Progenitor cell of endocrine pancreas (in vitro differentiated cells): ENCODE measurements around the gene ZBTB8B. TPM values are rescaled to one million over a fixed set of nuclear protein-coding genes. Genes with fewer than 3 reads are reported as not detected.
"Not testable (repeated sequence)": the region's sequence is repeated elsewhere in the genome, so short reads cannot be mapped to it uniquely, and the experiment has no call there.

Source experiments
- DNase-seq: peaks from one replicate; pipeline ENCODE4 v3.0.0; 2021; ENCODE audit warnings: low spot score; ENCODE audit not compliant: unreplicated experiment
- H3K27ac Mint-ChIP-seq: 2 replicates; pipeline ENCODE4 v1.8.0; 2021; ENCODE audit warnings: mild to moderate bottlenecking, moderate library complexity, mixed read lengths
- H3K27me3 Mint-ChIP-seq: 2 replicates; pipeline ENCODE4 v1.8.0; 2021; ENCODE audit warnings: mixed read lengths
- H3K36me3 Mint-ChIP-seq: 2 replicates; pipeline ENCODE4 v1.8.0; 2022; ENCODE audit warnings: mixed read lengths; ENCODE audit not compliant: insufficient read depth
- H3K4me1 Mint-ChIP-seq: 2 replicates; pipeline ENCODE4 v1.8.0; 2021; ENCODE audit warnings: low read depth, mixed read lengths
- H3K4me3 Mint-ChIP-seq: 2 replicates; pipeline ENCODE4 v1.8.0; 2021; ENCODE audit warnings: low read depth, mild to moderate bottlenecking, moderate library complexity, mixed read lengths
- H3K9me3 Mint-ChIP-seq: 2 replicates; pipeline ENCODE4 v1.8.0; 2021; ENCODE audit warnings: low read depth, mixed read lengths
- total RNA-seq: library from RNA; stranded (reverse); gene quantifications from 2 replicates; pipeline ENCODE4 v1.2.1, GENCODE V29; 2021
- TF ChIP-seq, protein P1 (sequence below): fragments of 200-600 bp; sonication (generic); IDR thresholded peaks from one replicate; pipeline ENCODE4 v1.5.0; 2021; ENCODE audit warnings: antibody characterized with exemption, mild to moderate bottlenecking; ENCODE audit not compliant: unreplicated experiment

The ZBTB8B gene
- total RNA-seq, 1 donor from 2014 or later, result 4.7 TPM

DNA sequence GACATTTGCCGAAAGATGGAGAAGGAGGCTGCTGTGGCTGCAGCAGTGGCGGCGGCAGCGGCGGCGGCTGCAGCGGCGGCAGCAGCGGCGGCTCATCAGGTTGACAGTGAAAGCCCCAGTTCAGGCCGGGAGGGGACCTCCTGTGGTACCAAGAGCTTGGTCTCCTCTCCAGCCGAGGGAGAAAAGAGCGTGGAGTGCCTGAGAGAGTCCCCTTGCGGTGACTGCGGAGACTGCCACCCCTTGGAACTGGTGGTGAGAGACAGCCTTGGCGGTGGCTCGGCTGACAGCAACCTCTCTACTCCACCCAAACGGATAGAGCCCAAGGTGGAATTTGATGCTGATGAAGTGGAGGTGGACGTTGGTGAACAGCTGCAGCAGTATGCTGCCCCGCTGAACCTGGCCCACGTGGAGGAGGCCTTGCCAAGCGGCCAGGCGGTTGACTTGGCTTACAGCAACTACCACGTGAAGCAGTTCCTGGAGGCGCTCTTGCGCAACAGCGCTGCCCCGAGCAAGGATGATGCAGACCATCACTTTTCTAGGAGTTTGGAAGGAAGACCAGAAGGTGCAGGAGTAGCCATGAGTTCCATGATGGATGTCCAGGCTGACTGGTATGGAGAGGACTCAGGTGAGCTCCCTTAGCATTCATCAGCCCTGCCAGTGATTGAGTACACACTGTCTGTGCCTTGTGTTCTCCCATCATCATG, 6.3 kb downstream of the ZBTB8B start:
- TF ChIP-seq, protein P1, sequence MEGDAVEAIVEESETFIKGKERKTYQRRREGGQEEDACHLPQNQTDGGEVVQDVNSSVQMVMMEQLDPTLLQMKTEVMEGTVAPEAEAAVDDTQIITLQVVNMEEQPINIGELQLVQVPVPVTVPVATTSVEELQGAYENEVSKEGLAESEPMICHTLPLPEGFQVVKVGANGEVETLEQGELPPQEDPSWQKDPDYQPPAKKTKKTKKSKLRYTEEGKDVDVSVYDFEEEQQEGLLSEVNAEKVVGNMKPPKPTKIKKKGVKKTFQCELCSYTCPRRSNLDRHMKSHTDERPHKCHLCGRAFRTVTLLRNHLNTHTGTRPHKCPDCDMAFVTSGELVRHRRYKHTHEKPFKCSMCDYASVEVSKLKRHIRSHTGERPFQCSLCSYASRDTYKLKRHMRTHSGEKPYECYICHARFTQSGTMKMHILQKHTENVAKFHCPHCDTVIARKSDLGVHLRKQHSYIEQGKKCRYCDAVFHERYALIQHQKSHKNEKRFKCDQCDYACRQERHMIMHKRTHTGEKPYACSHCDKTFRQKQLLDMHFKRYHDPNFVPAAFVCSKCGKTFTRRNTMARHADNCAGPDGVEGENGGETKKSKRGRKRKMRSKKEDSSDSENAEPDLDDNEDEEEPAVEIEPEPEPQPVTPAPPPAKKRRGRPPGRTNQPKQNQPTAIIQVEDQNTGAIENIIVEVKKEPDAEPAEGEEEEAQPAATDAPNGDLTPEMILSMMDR, result peak; percentile 48
- no peaks in the 10 kb centered on the region for H3K9me3 Mint-ChIP-seq
- no peak overlapping the region for H3K4me3 Mint-ChIP-seq
- DNase-seq, result no peak
- H3K27ac Mint-ChIP-seq, result no peak overlapping the region
- H3K36me3 Mint-ChIP-seq, result peaks cover 1% of the 10 kb centered on the region
- H3K4me1 Mint-ChIP-seq, result peaks cover 13% of the 10 kb centered on the region
- H3K27me3 Mint-ChIP-seq, result no peaks in the 10 kb centered on the region

- Mint-ChIP-seq H3K27me3 (no peaks in the 10 kb centered on the region), H3K9me3 (no peaks in the 10 kb centered on the region), H3K27ac (no peak overlapping the region), H3K4me1 (peaks cover 14% of the 10 kb centered on the region), H3K4me3 (no peak overlapping the region), H3K36me3 (peaks cover 3% of the 10 kb centered on the region)
- TF ChIP-seq, protein P1, result no peak
- DNase-seq, result no peak
Observed at GRCh38 chr1:32471695-32472362, 7.0 kb downstream of the ZBTB8B start.

- H3K4me3 Mint-ChIP-seq, H3K27me3 Mint-ChIP-seq, DNase-seq, H3K36me3 Mint-ChIP-seq, H3K27ac Mint-ChIP-seq, H3K9me3 Mint-ChIP-seq: not testable (repeated sequence)
- peaks cover 16% of the 10 kb centered on the region for H3K4me1 Mint-ChIP-seq
Observed at GRCh38 chr1:32472966-32473365, 8.1 kb downstream of the ZBTB8B start.

DNA sequence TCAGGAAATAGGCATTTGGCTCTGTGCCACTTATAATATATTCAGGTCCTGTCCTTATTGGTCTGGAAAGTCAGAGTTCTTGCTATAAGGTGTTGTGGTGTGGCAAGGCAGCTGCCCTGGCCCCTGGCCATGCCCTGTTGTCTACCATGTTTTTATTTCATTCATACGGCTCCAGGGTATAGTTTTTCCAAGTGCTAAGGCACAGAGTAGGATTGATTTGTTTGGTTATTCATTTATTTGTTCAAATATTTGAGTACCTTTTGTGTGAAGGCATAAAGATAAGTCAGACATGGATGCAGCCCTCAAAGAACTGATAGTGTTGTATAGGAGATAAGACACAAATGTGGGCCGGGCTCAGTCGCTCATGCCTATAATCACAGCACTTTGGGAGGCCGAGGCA, 10.1 kb downstream of the ZBTB8B start:
- Mint-ChIP-seq H3K27me3 (no peaks in the 10 kb centered on the region), H3K9me3 (no peaks in the 10 kb centered on the region), H3K4me1 (peaks cover 16% of the 10 kb centered on the region), H3K4me3 (no peak overlapping the region), H3K27ac (peak overlapping the region; percentile 86), H3K36me3 (peaks cover 3% of the 10 kb centered on the region)
- no peak for DNase-seq
- TF ChIP-seq, protein P1, result no peak

DNA sequence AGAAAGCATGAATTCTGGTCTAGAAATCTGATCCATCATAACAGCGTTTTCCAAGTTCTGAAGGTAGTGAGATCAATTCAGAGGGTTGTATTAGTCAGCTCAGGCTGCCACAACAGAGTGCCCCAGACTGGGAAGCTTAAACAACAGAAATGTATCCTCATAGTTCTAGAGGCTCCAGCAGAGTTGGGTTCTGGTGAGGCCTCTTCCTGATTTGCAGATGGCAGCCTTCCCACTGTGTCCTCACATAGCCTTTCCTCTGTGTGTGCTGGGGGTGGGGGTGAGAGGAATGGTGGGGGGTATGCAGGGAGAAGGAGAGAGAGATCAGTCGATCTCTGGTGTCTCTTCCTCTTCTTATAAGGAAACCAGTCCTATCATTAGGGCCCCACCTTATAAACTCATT, 15.1 kb downstream of the ZBTB8B start:
- DNase-seq, result no peak
- TF ChIP-seq, protein P1, result no peak
- Mint-ChIP-seq H3K4me1 (peaks cover 12% of the 10 kb centered on the region), H3K9me3 (no peaks in the 10 kb centered on the region), H3K4me3 (no peak overlapping the region), H3K36me3 (peaks cover 10% of the 10 kb centered on the region), H3K27ac (no peak overlapping the region), H3K27me3 (no peaks in the 10 kb centered on the region)

GRCh38 chr1:32480761-32481160, 15.9 kb downstream of the ZBTB8B start:
- no peaks in the 10 kb centered on the region for H3K9me3 Mint-ChIP-seq
- TF ChIP-seq, protein P1, result no peak
- peaks cover 14% of the 10 kb centered on the region for H3K4me1 Mint-ChIP-seq
- H3K36me3 Mint-ChIP-seq, result peaks cover 16% of the 10 kb centered on the region
- H3K27me3 Mint-ChIP-seq, result no peaks in the 10 kb centered on the region
- H3K27ac Mint-ChIP-seq, result no peak overlapping the region
- H3K4me3 Mint-ChIP-seq, result no peak overlapping the region
- DNase-seq, result no peak

DNA sequence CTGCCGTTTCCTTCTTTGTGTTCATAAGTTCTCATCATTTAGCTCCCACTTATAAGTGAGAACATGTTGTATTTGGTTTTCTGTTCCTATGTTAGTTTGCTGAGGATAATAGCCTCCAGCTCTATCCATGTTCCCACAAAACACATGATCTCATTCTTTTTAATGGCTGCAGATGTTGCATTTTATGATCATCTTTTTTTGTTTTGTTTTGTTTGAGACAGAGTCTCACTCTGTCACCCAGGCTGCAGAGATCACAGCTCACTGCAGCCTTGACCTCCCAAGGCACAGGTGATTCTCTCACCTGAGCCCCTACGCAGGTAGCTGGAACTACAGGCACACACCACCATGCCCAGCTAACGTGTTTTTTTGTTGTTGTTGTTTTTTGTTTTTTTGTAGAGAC, 16.9 kb downstream of the ZBTB8B start:
- peaks cover 18% of the 10 kb centered on the region for H3K4me1 Mint-ChIP-seq
- not testable (repeated sequence) for DNase-seq, H3K4me3 Mint-ChIP-seq, H3K27ac Mint-ChIP-seq, H3K27me3 Mint-ChIP-seq, H3K9me3 Mint-ChIP-seq
- peaks cover 15% of the 10 kb centered on the region for H3K36me3 Mint-ChIP-seq
